ENCODE measurements around the gene TMEM212. TPM values are rescaled to one million over a fixed set of nuclear protein-coding genes. Genes with fewer than 3 reads are reported as not detected.

The TMEM212 gene
- total and polyA plus RNA-seq, 9 of the 15 experiments (the other 6 are each of a cell fraction or from before 2014, with no cell fraction given) = not detected

DNA sequence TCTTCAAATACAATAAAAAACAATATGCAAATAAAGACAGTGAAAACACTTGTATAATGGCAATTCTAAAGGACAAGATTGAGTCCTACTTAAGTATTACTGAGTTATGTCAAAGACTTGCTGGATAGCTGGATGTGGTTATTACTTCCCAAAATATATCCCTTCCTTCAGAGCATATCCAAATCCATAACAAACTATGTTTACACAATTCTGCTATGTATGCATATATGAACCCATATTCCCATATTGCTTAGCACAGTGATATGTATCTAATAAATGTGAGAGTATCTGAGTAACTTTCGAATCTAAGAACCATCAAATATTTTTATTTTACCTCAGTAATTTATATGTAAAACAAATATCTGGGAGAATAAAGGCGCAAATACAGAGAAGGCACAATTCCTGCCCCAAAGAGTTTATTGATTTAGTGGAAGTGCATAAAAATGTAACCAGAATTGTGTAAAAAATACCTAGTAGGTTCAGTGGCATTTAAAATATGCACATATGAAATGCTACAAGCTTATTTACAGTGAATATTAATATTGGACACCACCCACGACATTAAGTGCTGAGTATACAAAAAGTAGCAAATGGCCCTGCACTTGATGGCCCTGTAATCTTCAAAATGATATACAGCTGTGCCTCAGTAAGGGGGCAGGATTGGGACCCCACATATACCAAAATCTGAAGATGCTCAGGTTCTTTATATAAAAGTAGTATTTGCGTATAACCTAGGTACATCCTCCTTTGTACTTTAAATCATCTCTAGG is 37.1 kb downstream of the TMEM212 start:
- no peak for FAIRE-seq
- ChIA-PET CTCF (ENCODE audit: low intra/inter-chr PET ratio) (no interaction called here), POLR2A (no interaction called here)
- H3K9me1 ChIP-seq (ENCODE audit: control insufficient read depth, insufficient read depth, low read length) = no peaks in the 10 kb centered on the region
- H3K9ac ChIP-seq (ENCODE audit: insufficient read depth in 1 of 2, low read depth in 2 of 2, low read length in 2 of 2) = no peak overlapping the region
- in situ Hi-C loops (cut with MboI) (no loop called here), intact Hi-C loops (cut with micrococcal nuclease) (no loop called here)
- no peaks in the 10 kb centered on the region for H3K36me3 ChIP-seq (ENCODE audit: control insufficient read depth, insufficient read depth, low read length)
- no TSS peak for BruUV-seq (replicated peaks)
- H3K4me1 ChIP-seq (replicated peaks in 1 of 2; ENCODE audit: control insufficient read depth in 2 of 2, insufficient read depth in 2 of 2, low read length in 2 of 2) = peaks cover 0 to 2% of the 10 kb centered on the region in 2 experiments; a peak in 2 of 5 replicates
- H3K4me2 ChIP-seq (ENCODE audit: insufficient read depth, low read length) = no peak overlapping the region
- H3K79me2 ChIP-seq (ENCODE audit: control insufficient read depth, insufficient read depth, low read length) = no peaks in the 10 kb centered on the region
- TF ChIP-seq RNF2 (IDR thresholded peaks at IDR 0.05) (no peak), C11orf30 (IDR thresholded peaks at IDR 0.05; ENCODE audit: low read depth) (peak; percentile 38; the same call in 1 of the 2 replicates), MAFK (IDR thresholded peaks at IDR 0.05; ENCODE audit: low read length) (peak; percentile 16; the same call in 1 of the 2 replicates), ZNF316 (IDR thresholded peaks at IDR 0.05) (peak; percentile 55), RFX1 (IDR thresholded peaks at IDR 0.05) (no peak), MAFF (IDR thresholded peaks at IDR 0.05; ENCODE audit: low read length) (peak; percentile 56)
- DNase-seq (ENCODE audit: extremely low read depth in 1 of 4, low spot score in 3 of 4) = no peak
- no peaks in the 10 kb centered on the region; a peak in 1 of 5 replicates for H3K27me3 ChIP-seq (ENCODE audit: control insufficient read depth in 2 of 2, insufficient read depth in 2 of 2, low read length in 2 of 2)
- 48% methylated on average over 4 of the region's 4 CpGs for WGBS (ENCODE audit: insufficient coverage, low coverage, missing lambda C conversion rate)
- H3K4me3 ChIP-seq = no peak overlapping the region
- no peaks in the 10 kb centered on the region for H3K9me3 ChIP-seq (replicated peaks; ENCODE audit: control insufficient read depth, insufficient read depth, low read depth, low read length)
- H3K27ac ChIP-seq (ENCODE audit: extremely low read depth, low read depth, low read length) = no peak overlapping the region
- H2AFZ ChIP-seq (ENCODE audit: low read depth, low read length) = no peak overlapping the region
- no peak for ATAC-seq
- H4K20me1 ChIP-seq (replicated peaks; ENCODE audit: control insufficient read depth, insufficient read depth, low read length) = no peaks in the 10 kb centered on the region

DNA sequence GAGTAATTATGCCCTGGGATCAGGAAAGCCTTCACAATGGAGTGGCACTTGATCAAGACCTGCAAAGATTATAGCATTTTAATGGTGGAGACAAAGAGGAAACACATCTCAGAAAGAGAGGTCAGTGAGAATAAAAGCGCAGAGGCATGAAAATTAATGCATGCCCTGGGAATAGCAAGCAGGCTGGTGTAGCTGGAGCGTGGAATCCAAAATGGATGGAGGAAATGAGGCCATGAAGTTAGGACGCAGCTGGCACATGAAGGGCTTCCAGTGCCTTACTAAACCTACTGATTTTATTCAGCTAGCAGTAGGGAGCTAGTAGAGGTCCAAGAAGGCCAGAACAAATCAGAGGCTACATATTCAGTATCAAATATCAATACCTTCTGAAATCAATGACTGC is 38.1 kb downstream of the TMEM212 start:
- 29% methylated on average over 3 of the region's 3 CpGs for WGBS (ENCODE audit: insufficient coverage, low coverage, missing lambda C conversion rate)
- CTCF ChIA-PET (ENCODE audit: low intra/inter-chr PET ratio) = no interaction called here
- intact Hi-C loops (cut with micrococcal nuclease) (no loop called here), in situ Hi-C loops (cut with MboI) (no loop called here)
- Histone ChIP-seq H4K20me1 (replicated peaks; ENCODE audit: control insufficient read depth, insufficient read depth, low read length) (no peaks in the 10 kb centered on the region), H3K4me1 (replicated peaks in 1 of 2; ENCODE audit: control insufficient read depth in 2 of 2, insufficient read depth in 2 of 2, low read length in 2 of 2) (peaks cover 0 to 2% of the 10 kb centered on the region in 2 experiments; a peak in 2 of 5 replicates), H3K36me3 (ENCODE audit: control insufficient read depth, insufficient read depth, low read length) (no peaks in the 10 kb centered on the region), H3K4me3 (no peak overlapping the region), H3K9me3 (replicated peaks; ENCODE audit: control insufficient read depth, insufficient read depth, low read depth, low read length) (no peaks in the 10 kb centered on the region), H3K79me2 (ENCODE audit: control insufficient read depth, insufficient read depth, low read length) (no peaks in the 10 kb centered on the region), H3K27ac (ENCODE audit: extremely low read depth, low read depth, low read length) (no peak overlapping the region), H2AFZ (ENCODE audit: low read depth, low read length) (no peak overlapping the region), H3K9ac (ENCODE audit: insufficient read depth in 1 of 2, low read depth in 2 of 2, low read length in 2 of 2) (no peak overlapping the region), H3K9me1 (ENCODE audit: control insufficient read depth, insufficient read depth, low read length) (no peaks in the 10 kb centered on the region), H3K27me3 (ENCODE audit: control insufficient read depth in 2 of 2, insufficient read depth in 2 of 2, low read length in 2 of 2) (no peaks in the 10 kb centered on the region; a peak in 1 of 5 replicates), H3K4me2 (ENCODE audit: insufficient read depth, low read length) (no peak overlapping the region)
- FAIRE-seq (peak; percentile 57), DNase-seq (ENCODE audit: extremely low read depth in 1 of 4, low spot score in 3 of 4) (no peak), ATAC-seq (no peak)
- POLR2A ChIA-PET = interaction anchor here (0.7 to 1.5 kb wide), 2 partner anchors 13 to 15 kb away, joined by 3 to 5 read pairs; no protein-coding TSS in a partner anchor
- no TSS peak for BruUV-seq (replicated peaks)
- TF ChIP-seq ZNF507 (tag; conservative IDR thresholded peaks at IDR 0.05) (no peak), ZNF134 (CRISPR knock-in tag; conservative IDR thresholded peaks at IDR 0.05) (no peak), ESRRB (CRISPR knock-in tag; IDR thresholded peaks at IDR 0.05; ENCODE audit: borderline replicate concordance) (no peak), FOXA1 (IDR thresholded peaks at IDR 0.05; ENCODE audit: borderline replicate concordance) (no peak), ZNF12 (CRISPR knock-in tag; IDR thresholded peaks at IDR 0.05) (no peak), ZKSCAN1 (IDR thresholded peaks at IDR 0.05; ENCODE audit: low read depth, low read length) (no peak)
- TF ChIP-seq, protein P1, sequence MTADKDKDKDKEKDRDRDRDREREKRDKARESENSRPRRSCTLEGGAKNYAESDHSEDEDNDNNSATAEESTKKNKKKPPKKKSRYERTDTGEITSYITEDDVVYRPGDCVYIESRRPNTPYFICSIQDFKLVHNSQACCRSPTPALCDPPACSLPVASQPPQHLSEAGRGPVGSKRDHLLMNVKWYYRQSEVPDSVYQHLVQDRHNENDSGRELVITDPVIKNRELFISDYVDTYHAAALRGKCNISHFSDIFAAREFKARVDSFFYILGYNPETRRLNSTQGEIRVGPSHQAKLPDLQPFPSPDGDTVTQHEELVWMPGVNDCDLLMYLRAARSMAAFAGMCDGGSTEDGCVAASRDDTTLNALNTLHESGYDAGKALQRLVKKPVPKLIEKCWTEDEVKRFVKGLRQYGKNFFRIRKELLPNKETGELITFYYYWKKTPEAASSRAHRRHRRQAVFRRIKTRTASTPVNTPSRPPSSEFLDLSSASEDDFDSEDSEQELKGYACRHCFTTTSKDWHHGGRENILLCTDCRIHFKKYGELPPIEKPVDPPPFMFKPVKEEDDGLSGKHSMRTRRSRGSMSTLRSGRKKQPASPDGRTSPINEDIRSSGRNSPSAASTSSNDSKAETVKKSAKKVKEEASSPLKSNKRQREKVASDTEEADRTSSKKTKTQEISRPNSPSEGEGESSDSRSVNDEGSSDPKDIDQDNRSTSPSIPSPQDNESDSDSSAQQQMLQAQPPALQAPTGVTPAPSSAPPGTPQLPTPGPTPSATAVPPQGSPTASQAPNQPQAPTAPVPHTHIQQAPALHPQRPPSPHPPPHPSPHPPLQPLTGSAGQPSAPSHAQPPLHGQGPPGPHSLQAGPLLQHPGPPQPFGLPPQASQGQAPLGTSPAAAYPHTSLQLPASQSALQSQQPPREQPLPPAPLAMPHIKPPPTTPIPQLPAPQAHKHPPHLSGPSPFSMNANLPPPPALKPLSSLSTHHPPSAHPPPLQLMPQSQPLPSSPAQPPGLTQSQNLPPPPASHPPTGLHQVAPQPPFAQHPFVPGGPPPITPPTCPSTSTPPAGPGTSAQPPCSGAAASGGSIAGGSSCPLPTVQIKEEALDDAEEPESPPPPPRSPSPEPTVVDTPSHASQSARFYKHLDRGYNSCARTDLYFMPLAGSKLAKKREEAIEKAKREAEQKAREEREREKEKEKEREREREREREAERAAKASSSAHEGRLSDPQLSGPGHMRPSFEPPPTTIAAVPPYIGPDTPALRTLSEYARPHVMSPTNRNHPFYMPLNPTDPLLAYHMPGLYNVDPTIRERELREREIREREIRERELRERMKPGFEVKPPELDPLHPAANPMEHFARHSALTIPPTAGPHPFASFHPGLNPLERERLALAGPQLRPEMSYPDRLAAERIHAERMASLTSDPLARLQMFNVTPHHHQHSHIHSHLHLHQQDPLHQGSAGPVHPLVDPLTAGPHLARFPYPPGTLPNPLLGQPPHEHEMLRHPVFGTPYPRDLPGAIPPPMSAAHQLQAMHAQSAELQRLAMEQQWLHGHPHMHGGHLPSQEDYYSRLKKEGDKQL (CRISPR knock-in tag; IDR thresholded peaks at IDR 0.05; ENCODE audit: borderline replicate concordance) = no peak
